Measurements from ENCODE around the gene TRERF1.

The TRERF1 gene

DNA sequence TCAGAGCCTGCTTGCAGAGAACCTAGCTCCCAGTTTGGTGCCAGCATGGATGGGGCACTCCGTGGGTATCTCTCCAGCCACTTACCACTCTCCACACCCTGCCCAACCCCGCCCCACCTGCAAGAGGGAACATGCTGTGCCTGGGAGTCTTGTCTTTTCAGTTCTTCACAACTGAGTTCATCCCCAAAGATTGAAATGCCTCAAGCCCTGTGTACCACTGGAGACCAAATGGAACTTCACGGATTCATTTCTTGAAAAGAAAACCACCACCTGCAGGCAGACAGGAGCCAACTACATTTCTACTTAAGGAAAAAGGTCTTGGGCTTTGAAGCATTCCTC is 50.1 kb downstream of the TRERF1 start:
- TF ChIP-seq, protein P1, sequence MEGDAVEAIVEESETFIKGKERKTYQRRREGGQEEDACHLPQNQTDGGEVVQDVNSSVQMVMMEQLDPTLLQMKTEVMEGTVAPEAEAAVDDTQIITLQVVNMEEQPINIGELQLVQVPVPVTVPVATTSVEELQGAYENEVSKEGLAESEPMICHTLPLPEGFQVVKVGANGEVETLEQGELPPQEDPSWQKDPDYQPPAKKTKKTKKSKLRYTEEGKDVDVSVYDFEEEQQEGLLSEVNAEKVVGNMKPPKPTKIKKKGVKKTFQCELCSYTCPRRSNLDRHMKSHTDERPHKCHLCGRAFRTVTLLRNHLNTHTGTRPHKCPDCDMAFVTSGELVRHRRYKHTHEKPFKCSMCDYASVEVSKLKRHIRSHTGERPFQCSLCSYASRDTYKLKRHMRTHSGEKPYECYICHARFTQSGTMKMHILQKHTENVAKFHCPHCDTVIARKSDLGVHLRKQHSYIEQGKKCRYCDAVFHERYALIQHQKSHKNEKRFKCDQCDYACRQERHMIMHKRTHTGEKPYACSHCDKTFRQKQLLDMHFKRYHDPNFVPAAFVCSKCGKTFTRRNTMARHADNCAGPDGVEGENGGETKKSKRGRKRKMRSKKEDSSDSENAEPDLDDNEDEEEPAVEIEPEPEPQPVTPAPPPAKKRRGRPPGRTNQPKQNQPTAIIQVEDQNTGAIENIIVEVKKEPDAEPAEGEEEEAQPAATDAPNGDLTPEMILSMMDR (IDR thresholded peaks at IDR 0.05; ENCODE audit: low read depth, low read length, missing control alignments), result no peak
- no peak for DNase-seq (ENCODE audit: low read depth)
- no peak overlapping the region for H3K4me3 ChIP-seq (ENCODE audit: low read depth, low read length)
- in situ Hi-C loops (cut with HindIII; ENCODE audit: low sequenced_read_pairs), result no loop called here

DNA sequence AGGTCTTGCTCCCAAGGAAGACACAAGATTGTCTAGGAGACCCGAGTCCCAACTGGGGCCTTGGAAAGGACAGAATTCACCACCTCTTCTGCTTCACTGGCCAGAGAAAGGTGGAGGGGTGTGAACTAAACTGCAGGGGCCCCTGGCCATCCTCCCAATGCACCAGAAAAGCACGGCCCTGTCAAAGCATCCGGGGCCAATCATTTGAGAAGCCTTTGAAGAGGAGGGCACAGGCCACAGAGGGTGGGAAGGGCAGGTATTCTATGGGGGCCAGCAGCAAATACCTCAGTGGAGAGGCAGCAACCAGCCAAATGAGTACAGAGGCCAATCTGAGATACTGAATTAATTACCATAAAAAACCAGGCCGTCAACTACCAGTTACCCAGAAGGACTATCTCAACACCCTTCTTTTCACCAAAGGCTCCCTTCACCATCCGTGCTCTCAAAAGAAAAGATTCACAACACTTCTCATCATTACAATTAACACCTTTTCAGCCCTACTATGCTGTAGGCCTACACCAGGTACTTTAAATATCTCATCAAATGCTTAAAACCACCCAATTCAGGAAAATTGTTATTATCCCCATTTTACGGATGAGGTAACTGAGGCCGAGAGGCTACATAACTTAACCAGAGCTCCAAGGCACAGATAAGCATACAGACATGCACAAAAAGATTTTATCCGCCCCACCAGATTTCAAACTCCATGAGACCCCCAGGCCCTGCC is 50.7 kb downstream of the TRERF1 start:
- no peak overlapping the region for H3K4me3 ChIP-seq (ENCODE audit: low read depth, low read length)
- TF ChIP-seq, protein P1 (IDR thresholded peaks at IDR 0.05; ENCODE audit: low read depth, low read length, missing control alignments), result no peak
- DNase-seq (ENCODE audit: low read depth), result no peak
- in situ Hi-C loops (cut with HindIII; ENCODE audit: low sequenced_read_pairs), result no loop called here

DNA sequence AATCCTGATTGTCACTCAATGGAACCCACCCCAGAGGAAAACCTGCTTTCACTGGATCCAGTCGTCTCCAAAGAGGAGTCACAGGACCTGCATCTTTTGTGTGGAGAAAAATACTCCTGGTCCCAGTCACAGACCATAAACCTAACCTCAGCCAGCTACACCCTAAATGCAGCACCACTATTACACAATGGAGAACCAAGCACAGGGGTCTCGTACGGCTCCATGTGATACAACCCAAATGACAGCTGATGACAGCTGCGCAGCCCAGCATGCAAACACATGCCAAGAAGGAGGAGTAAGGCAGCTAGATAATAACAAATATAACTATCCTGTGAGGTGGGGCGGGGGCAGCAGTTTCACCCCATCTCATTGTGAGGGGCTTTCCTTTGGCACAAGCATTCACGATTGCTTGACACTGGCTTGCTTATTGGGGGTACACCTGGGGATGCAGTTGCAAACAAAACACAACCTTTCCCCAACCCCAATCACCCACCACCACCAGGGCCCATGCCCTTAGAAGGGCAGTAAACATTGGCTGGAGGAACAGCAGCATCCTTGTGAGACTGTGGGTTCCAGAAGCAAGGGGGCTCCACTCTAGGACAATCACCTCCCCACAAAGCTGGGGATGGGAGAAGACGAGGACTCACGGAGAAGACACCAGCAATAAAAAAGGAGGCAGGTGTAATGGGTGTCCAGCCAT is 51.5 kb downstream of the TRERF1 start:
- H3K4me3 ChIP-seq (ENCODE audit: low read depth, low read length), result no peak overlapping the region
- in situ Hi-C loops (cut with HindIII; ENCODE audit: low sequenced_read_pairs), result no loop called here
- no peak for DNase-seq (ENCODE audit: low read depth)
- TF ChIP-seq, protein P1 (IDR thresholded peaks at IDR 0.05; ENCODE audit: low read depth, low read length, missing control alignments), result no peak

DNA sequence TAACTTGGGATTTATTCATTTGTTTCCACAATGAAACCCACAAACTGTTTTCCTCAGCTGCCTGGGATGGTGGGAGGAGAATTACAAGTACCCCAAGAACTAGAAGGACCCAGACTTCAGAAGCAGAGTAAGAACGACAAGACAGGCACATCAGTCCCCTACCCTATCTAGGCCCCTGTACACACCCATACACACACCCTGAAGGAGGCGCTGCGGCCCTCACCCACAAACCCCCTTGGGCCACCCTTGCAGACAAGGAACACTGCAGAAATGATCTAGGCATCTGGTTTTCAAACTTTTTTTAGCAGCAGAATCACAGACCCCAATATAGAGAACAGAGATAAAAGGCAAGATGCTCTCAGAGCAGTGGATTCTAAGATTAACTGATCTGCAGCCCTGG is 55.0 kb downstream of the TRERF1 start:
- in situ Hi-C loops (cut with HindIII; ENCODE audit: low sequenced_read_pairs), result no loop called here
- TF ChIP-seq, protein P1 (IDR thresholded peaks at IDR 0.05; ENCODE audit: low read depth, low read length, missing control alignments), result no peak
- H3K4me3 ChIP-seq (ENCODE audit: low read depth, low read length), result no peak overlapping the region
- no peak for DNase-seq (ENCODE audit: low read depth)

DNA sequence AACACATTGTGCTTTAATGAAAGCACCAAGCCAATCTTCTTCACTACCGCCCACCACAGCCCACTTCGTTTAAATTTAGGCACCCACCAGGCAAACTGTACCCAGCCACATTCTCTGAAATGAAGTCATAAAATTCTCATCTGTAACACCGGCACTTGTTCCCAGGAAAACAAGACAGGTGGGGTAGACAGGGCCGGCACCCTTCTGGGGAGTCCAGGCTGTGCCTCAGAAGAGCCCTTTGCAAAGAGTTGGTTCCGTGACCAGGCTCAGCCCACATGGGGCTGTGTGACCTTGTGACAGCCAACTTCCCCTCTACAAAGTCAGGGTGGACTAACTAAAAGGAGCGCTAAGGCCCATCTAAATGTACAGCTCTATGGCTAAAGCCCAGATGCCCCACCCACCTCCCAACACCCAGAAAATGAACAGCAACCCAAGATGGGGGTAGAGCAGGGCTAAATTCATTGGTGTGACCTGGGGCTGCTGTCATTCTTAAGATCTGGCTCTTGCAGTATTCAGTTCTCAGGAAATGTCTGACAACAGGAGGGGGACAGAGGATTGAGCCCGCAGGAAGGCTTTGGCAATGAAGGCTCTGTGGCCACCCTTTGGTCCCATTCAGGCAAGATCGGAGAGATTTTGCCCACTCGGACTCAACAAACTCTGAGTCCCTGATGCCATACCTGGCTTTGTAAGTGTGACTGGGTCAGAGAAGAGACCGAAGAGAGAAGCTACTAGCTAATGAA is 56.7 kb downstream of the TRERF1 start:
- DNase-seq (ENCODE audit: low read depth), result no peak
- in situ Hi-C loops (cut with HindIII; ENCODE audit: low sequenced_read_pairs), result no loop called here
- TF ChIP-seq, protein P1 (IDR thresholded peaks at IDR 0.05; ENCODE audit: low read depth, low read length, missing control alignments), result no peak
- no peak overlapping the region for H3K4me3 ChIP-seq (ENCODE audit: low read depth, low read length)

DNA sequence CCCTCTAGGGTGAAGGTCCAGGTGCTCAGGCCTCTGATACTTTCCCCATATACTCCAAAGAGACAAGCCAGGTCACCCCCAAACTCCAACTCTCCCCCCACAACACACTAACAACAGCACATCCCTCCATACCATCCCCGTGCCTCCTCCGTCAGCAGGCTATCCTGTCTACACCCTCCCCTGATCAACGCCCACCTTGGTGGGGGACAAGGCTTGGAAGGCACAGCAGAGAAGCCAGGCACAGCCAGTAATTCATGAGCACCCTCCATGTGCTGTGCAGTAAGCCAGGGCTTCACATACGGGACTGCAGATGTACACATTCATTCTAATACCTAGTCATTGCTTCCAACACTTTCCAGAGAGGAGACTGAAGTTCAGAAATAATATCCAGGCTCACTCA is 57.6 kb downstream of the TRERF1 start:
- in situ Hi-C loops (cut with HindIII; ENCODE audit: low sequenced_read_pairs), result no loop called here
- TF ChIP-seq, protein P1 (IDR thresholded peaks at IDR 0.05; ENCODE audit: low read depth, low read length, missing control alignments), result no peak
- DNase-seq (ENCODE audit: low read depth), result no peak
- no peak overlapping the region for H3K4me3 ChIP-seq (ENCODE audit: low read depth, low read length)
